ENCODE measurements around the gene IL22RA1.

IL22RA1 gene

DNA sequence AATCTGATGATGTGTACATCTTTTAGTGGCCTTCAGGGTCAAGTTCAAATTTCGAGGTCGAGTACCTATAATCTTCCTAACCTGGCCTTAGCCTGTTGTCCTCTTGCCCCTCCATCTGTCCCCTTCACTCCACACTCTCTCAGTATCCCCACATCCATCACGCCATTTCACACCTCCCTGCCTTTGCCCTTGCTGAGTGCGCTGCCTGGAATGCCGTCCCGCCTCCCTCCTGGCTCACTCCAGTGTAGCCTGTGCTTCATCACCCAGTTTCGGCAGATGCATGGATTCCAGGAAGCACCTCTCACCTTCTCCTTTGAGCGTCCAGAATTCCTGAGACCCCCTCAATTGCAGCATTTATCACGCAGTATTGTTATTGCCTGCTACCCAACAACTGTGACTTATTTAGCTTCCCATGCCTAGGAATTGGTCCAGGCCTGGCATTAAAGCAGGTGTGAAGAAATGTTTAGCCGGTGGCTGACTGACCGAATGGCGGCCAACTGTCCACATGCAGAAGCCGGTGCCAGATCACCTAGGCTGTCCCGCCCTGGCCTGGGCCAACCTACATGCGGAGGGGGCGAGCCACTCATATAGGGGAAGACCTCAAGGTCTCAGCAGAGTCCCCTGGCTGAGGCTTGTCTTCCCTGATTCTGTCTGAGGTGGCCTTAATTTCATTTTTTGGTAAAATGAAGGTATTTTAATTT, 65.5 kb downstream of the IL22RA1 start:
- TF ChIP-seq CEBPB (IDR thresholded peaks at IDR 0.05): no peak

DNA sequence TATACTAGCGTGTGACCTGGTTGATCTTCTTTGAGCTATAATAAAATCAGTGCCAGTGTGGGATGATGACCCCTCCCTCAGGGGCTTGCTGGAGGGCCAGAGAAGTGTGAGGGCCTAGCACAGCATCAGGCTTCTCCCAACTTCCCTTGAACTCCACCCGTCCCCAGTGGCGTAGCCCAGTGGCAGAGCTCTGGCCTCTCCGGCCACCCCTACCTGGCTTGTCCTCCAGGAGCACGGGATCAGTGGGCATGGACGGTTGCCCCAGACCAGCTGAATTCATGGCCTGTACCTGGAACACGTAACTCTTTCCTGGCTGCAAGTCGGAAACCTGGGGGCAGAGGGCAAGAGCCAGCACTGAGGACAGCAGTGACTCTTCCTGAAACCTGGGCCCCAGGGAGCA, 67.0 kb downstream of the IL22RA1 start:
- TF ChIP-seq NFIC (IDR thresholded peaks at IDR 0.05) (no peak), CREB1 (IDR thresholded peaks at IDR 0.05; ENCODE audit: low read depth) (no peak), EP300 (IDR thresholded peaks at IDR 0.05; ENCODE audit: borderline replicate concordance) (no peak), RAD21 (IDR thresholded peaks at IDR 0.05; ENCODE audit: low read depth) (no peak), EGR1 (IDR thresholded peaks at IDR 0.05) (no peak)
- TF ChIP-seq, protein P1, sequence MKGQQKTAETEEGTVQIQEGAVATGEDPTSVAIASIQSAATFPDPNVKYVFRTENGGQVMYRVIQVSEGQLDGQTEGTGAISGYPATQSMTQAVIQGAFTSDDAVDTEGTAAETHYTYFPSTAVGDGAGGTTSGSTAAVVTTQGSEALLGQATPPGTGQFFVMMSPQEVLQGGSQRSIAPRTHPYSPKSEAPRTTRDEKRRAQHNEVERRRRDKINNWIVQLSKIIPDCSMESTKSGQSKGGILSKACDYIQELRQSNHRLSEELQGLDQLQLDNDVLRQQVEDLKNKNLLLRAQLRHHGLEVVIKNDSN (IDR thresholded peaks at IDR 0.05): no peak

DNA sequence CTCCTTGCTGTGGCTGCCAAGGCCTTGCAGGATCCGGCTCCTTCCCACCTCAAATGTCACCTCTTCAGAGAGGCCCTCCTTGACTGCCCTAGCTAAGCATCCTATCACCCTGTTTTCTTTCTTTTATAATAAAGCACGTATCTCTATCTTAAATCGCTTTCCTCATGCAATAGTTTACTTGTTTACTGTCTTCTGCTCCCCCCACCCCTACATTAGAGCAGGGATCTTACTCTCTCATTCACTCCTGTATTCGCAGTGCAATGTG, 67.4 kb downstream of the IL22RA1 start:
- TF ChIP-seq RAD21 (IDR thresholded peaks at IDR 0.05; ENCODE audit: low read depth) (no peak), ZBTB7A (IDR thresholded peaks at IDR 0.05; ENCODE audit: low read depth) (no peak), EGR1 (IDR thresholded peaks at IDR 0.05) (no peak), CREB1 (IDR thresholded peaks at IDR 0.05; ENCODE audit: low read depth) (no peak)
- TF ChIP-seq, protein P2, sequence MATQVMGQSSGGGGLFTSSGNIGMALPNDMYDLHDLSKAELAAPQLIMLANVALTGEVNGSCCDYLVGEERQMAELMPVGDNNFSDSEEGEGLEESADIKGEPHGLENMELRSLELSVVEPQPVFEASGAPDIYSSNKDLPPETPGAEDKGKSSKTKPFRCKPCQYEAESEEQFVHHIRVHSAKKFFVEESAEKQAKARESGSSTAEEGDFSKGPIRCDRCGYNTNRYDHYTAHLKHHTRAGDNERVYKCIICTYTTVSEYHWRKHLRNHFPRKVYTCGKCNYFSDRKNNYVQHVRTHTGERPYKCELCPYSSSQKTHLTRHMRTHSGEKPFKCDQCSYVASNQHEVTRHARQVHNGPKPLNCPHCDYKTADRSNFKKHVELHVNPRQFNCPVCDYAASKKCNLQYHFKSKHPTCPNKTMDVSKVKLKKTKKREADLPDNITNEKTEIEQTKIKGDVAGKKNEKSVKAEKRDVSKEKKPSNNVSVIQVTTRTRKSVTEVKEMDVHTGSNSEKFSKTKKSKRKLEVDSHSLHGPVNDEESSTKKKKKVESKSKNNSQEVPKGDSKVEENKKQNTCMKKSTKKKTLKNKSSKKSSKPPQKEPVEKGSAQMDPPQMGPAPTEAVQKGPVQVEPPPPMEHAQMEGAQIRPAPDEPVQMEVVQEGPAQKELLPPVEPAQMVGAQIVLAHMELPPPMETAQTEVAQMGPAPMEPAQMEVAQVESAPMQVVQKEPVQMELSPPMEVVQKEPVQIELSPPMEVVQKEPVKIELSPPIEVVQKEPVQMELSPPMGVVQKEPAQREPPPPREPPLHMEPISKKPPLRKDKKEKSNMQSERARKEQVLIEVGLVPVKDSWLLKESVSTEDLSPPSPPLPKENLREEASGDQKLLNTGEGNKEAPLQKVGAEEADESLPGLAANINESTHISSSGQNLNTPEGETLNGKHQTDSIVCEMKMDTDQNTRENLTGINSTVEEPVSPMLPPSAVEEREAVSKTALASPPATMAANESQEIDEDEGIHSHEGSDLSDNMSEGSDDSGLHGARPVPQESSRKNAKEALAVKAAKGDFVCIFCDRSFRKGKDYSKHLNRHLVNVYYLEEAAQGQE (IDR thresholded peaks at IDR 0.05; ENCODE audit: low read depth): no peak

DNA sequence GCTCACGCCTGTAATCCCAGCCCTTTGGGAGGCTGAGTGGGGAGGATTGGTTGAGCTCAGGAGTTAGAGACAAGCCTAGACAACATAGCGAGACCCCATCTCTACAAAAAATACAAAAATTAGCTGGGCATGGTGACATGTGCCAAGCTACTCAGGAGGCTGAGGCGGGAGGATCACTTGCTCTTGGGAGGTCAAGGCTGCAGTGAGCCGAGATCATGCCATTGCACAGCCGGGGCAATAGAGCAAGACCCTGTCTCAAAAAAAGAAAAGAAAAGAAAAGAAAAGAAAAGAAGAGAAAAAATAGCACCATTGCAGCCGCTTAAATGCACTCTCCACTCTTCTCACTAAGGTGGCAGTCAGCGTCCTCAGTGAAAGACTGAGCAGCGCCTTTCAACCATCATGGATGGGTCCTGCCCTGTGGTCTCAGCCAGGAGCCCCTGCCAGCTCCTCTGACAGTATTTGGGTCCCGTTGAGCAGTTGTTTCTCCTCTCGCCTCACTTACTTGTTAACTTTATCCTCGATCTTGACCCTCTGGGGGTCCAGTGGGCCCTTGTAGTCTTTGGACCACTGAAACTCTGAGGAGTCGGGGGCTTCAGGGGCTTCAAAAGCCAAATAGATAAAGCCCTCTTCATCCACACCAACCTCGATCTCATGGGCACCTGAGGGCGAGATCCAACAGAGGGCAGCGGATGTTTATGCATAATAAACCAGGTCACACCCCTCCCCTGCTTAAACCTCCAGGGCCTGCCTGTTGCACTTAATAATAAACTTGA, 67.9 kb downstream of the IL22RA1 start:
- peak; percentile 33 for TF ChIP-seq RAD21 (IDR thresholded peaks at IDR 0.05; ENCODE audit: low read depth)
- no peak for TF ChIP-seq CREB1 (IDR thresholded peaks at IDR 0.05; ENCODE audit: low read depth)

DNA sequence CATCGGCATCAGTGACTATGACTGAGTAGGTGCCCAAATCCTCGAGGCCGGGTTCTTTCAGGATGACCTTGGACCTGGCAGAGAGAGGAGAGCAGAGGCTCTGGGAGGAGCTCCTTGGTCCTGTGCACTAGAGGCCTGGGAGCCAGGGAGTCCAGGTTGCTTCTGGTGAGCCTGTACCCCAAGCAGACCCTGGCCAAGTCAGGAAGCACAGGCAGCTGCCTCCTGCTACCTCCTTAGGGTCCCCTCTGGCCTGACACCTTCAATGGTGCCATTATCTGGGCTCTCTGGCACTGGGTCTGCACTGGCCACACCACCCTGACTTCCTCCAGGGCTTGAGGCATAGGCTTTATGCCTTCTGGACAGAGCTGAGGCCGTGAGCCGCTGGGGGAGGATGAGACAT, 68.7 kb downstream of the IL22RA1 start:
- TF ChIP-seq TAF1 (IDR thresholded peaks at IDR 0.05; ENCODE audit: low read depth) (no peak), NFIC (IDR thresholded peaks at IDR 0.05) (no peak), FOXM1 (IDR thresholded peaks at IDR 0.05; ENCODE audit: borderline replicate concordance, low read depth) (no peak), YY1 (IDR thresholded peaks at IDR 0.05; ENCODE audit: low read depth) (no peak), CEBPB (IDR thresholded peaks at IDR 0.05) (no peak), ZBTB7A (IDR thresholded peaks at IDR 0.05; ENCODE audit: low read depth) (no peak), EP300 (IDR thresholded peaks at IDR 0.05; ENCODE audit: borderline replicate concordance) (no peak), TEAD4 (IDR thresholded peaks at IDR 0.05) (no peak), RAD21 (IDR thresholded peaks at IDR 0.05; ENCODE audit: low read depth) (no peak)
- TF ChIP-seq, protein P2 (IDR thresholded peaks at IDR 0.05; ENCODE audit: low read depth): no peak

DNA sequence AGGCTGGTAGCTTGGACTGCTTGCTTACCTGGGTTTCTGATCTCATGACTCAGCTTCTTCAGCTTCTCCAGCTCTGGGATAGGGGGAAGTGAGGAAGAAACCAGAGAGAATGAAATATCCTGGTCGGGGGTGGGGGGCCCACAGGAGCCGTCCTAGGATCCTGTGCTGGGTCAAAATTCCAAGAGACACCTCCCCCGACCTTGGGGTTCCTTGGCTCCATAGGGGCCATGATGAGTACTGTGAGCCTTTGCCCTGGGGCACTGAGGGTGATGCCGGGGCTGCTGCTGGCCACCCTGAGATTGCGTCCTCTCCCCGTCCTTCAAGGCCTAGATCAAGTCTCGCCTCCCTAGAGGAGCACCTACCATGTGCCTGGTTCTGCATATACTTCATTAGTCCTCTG, 71.0 kb downstream of the IL22RA1 start:
- TF ChIP-seq EGR1 (IDR thresholded peaks at IDR 0.05): no peak
- no peak for TF ChIP-seq TCF12 (IDR thresholded peaks at IDR 0.05; ENCODE audit: low read depth)
- TF ChIP-seq FOXM1 (IDR thresholded peaks at IDR 0.05; ENCODE audit: borderline replicate concordance, low read depth): no peak
- TF ChIP-seq, protein P2 (IDR thresholded peaks at IDR 0.05; ENCODE audit: low read depth): no peak
- no peak for TF ChIP-seq TAF1 (IDR thresholded peaks at IDR 0.05; ENCODE audit: low read depth)
- TF ChIP-seq EP300 (IDR thresholded peaks at IDR 0.05; ENCODE audit: borderline replicate concordance): no peak
- TF ChIP-seq CEBPB (IDR thresholded peaks at IDR 0.05): no peak
- TF ChIP-seq, protein P3, sequence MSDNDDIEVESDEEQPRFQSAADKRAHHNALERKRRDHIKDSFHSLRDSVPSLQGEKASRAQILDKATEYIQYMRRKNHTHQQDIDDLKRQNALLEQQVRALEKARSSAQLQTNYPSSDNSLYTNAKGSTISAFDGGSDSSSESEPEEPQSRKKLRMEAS (IDR thresholded peaks at IDR 0.05): no peak
- TF ChIP-seq, protein P1 (IDR thresholded peaks at IDR 0.05): no peak
- no peak for TF ChIP-seq TEAD4 (IDR thresholded peaks at IDR 0.05)
- TF ChIP-seq ZBTB7A (IDR thresholded peaks at IDR 0.05; ENCODE audit: low read depth): no peak

Data from Ishikawa (cell line).